Activated naive CD4-positive, alpha-beta T cell treated with anti-CD3 and anti-CD28 coated beads, Interleukin-2, amount 50 U/mL, for 72 hours (primary cell): ENCODE measurements around the gene TMEM164. TPM values are rescaled to one million over a fixed set of nuclear protein-coding genes. Genes with fewer than 3 reads are reported as not detected.
A peak's percentile ranks its signal among the peaks of the same experiment; 100 is the strongest.
"Not testable (repeated sequence)": the region's sequence is repeated elsewhere in the genome, so short reads cannot be mapped to it uniquely, and the experiment has no call there.

ENCODE experiments used
- ATAC-seq, 2 donors: fragments of 150-1000 bp; cut with Tn5 transposase; 2 replicates each; pipeline ENCODE4 v1.10.0; 2021; ENCODE audit warnings: mild to moderate bottlenecking in 2 of 2, moderate library complexity in 2 of 2
- DNase-seq, 2 donors: peaks; one replicate each; pipeline ENCODE4 v3.0.0; 2021 to 2022; ENCODE audit warnings: low spot score in 2 of 2
- H3K27ac Mint-ChIP-seq, 2 donors: one replicate each; pipeline ENCODE4 v1.8.0; 2022; ENCODE audit warnings: mild to moderate bottlenecking in 2 of 2, mixed read lengths in 2 of 2
- H3K36me3 Mint-ChIP-seq, 2 donors: one replicate each; pipeline ENCODE4 v1.8.0; 2022; ENCODE audit warnings: mixed read lengths in 2 of 2
- H3K9me3 Mint-ChIP-seq, 2 donors: one replicate each; pipeline ENCODE4 v1.8.0; 2022; ENCODE audit warnings: mixed read lengths in 2 of 2
- total RNA-seq, 2 donors: library from RNA; stranded (reverse); gene quantifications; one replicate each; pipeline ENCODE4 v1.2.3, GENCODE V29; 2022

Gene TMEM164
- total RNA-seq, 2 donors from 2014 or later = 20.0 to 20.5 TPM

- no peak for DNase-seq
Observed at GRCh38 chrX:110125446-110126162, 122.7 kb downstream of the TMEM164 start.

GRCh38 chrX:110131031-110131430, 128.1 kb downstream of the TMEM164 start:
- no peaks in the 10 kb centered on the region for H3K9me3 Mint-ChIP-seq
- DNase-seq (no peak), ATAC-seq (no peak)
- H3K27ac Mint-ChIP-seq = no peak overlapping the region
- peaks cover 0 to 9% of the 10 kb centered on the region in 2 donors for H3K36me3 Mint-ChIP-seq

More at GRCh38 chrX:110125446-110126162, 122.7 kb downstream of the TMEM164 start:
- no peak for ATAC-seq
- Mint-ChIP-seq H3K36me3 (no peaks in the 10 kb centered on the region), H3K27ac (no peak overlapping the region), H3K9me3 (no peaks in the 10 kb centered on the region)

DNA sequence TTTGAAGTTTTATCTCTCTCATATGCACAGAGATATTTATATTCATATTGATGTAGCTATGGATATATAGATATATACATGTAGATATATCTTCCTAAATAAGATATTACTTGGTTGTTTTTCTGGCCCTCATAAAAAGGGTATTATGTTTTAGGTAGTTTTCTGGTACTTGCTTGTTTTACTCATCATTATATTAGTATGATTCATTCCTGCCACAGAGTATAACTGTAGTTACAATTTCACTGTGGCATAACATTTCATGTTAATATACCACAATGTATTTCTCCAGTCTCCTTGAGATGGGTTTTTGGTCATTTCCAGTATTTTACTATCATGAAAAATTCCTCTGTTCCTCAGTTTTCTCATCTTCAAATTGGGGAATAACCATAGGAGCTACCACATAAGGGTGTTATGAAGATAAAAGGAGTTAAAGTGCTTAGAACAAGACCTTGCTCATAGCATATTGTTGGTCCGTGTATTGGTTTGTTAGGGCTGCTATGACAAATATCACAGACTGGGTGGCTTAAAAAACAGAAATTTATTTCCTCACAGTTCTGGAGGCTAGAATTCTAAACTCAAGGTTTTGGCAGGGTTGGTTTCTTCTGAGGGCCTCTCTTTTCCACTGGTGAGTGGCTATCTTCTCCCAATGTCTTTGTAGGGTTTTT, 129.7 kb downstream of the TMEM164 start:
- peaks cover 0 to 9% of the 10 kb centered on the region in 2 donors for H3K36me3 Mint-ChIP-seq
- peak; percentile 65 to 86 for ATAC-seq
- no peaks in the 10 kb centered on the region for H3K9me3 Mint-ChIP-seq

GRCh38 chrX:110133735-110134370, 130.9 kb downstream of the TMEM164 start:
- H3K9me3 Mint-ChIP-seq = no peaks in the 10 kb centered on the region
- peak overlapping the region in 1 of 2 donors; percentile 72 for H3K27ac Mint-ChIP-seq
- peak; percentile 36 to 53 for ATAC-seq

More for the DNA sequence above, 129.7 kb downstream of the TMEM164 start:
- DNase-seq = no peak
- H3K27ac Mint-ChIP-seq = peak overlapping the region in 1 of 2 donors; percentile 81

GRCh38 chrX:110135618-110136017, 132.7 kb downstream of the TMEM164 start:
- ATAC-seq (no peak), DNase-seq (no peak)
- no peak overlapping the region for H3K27ac Mint-ChIP-seq
- H3K9me3 Mint-ChIP-seq = no peaks in the 10 kb centered on the region
- peaks cover 0 to 9% of the 10 kb centered on the region in 2 donors for H3K36me3 Mint-ChIP-seq

More at GRCh38 chrX:110133735-110134370, 130.9 kb downstream of the TMEM164 start:
- H3K36me3 Mint-ChIP-seq = peaks cover 0 to 9% of the 10 kb centered on the region in 2 donors
- no peak for DNase-seq

GRCh38 chrX:110136136-110136535, 133.2 kb downstream of the TMEM164 start:
- no peak for DNase-seq
- Mint-ChIP-seq H3K27ac (no peak overlapping the region), H3K9me3 (no peaks in the 10 kb centered on the region), H3K36me3 (peaks cover 0 to 9% of the 10 kb centered on the region in 2 donors)
- no peak for ATAC-seq

GRCh38 chrX:110138557-110138956, 135.6 kb downstream of the TMEM164 start:
- H3K9me3 Mint-ChIP-seq = no peaks in the 10 kb centered on the region
- DNase-seq = no peak
- no peak overlapping the region for H3K27ac Mint-ChIP-seq
- peaks cover 0 to 4% of the 10 kb centered on the region in 2 donors for H3K36me3 Mint-ChIP-seq
- no peak for ATAC-seq

- Mint-ChIP-seq H3K27ac (no peak overlapping the region), H3K9me3 (no peaks in the 10 kb centered on the region), H3K36me3 (no peaks in the 10 kb centered on the region)
- no peak for DNase-seq
- ATAC-seq = no peak
Observed at GRCh38 chrX:110139172-110139571, 136.3 kb downstream of the TMEM164 start.

DNA sequence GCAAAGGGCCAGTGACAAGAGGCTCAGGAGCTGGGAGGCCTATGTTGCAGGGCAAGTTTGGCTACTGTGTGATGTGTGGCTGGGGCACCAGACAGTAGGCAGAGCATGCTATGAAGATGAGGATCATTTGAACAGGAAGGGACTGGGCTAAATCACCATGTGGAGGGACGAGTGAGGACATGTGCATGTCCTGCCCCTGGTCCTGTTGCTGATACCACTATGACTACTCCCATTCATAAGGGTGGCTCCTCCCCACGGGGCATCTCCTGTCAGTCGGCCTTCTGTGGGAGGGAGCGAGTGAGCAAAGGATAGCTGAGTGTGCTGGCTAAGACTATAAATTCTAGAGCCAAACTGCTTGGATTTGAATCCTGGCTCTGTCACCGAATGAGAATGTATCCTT, 139.2 kb downstream of the TMEM164 start:
- ATAC-seq (no peak), DNase-seq (no peak)
- H3K36me3 Mint-ChIP-seq = no peaks in the 10 kb centered on the region
- H3K27ac Mint-ChIP-seq = peak overlapping the region in 1 of 2 donors; percentile 60
- no peaks in the 10 kb centered on the region for H3K9me3 Mint-ChIP-seq

DNA sequence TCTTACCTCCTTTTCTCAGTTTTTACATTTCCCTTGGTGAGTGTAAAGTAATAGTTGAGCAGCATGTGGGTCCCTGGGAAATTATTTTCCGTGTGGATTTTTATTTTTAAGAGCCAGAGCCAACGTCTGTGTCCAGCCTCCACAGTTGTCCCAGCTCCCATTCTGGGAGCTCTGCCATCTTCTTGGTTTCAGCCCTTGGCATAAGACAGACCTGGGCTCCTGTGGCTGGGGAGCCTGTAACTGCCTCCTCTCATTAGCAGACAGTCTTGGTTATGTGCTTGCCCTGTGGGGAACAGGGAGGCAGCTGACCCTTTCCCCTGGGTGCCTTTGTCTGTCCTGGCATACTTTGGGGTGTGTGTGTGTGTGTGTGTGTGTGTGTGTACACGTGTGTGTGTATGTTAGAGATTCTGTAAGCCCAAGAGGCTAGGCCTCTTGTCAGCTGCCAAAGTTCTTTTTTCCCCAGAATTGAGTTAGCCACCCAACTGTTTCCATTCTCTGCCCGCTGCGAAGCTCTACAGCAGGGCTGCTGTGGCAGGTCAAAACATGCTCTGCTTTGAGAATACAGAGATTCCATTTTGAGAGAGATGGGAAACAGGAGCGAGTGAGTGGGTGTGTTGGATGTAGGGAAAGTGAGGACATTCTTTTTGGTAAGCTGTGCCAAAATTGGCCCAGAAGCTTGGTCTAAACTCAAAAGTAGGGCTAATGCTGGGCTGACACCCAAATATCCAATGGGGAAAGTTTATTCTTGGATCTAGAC, 140.7 kb downstream of the TMEM164 start:
- ATAC-seq (no peak), DNase-seq (no peak)
- H3K27ac Mint-ChIP-seq = no peak overlapping the region
- H3K36me3 Mint-ChIP-seq = no peaks in the 10 kb centered on the region
- no peaks in the 10 kb centered on the region for H3K9me3 Mint-ChIP-seq

DNA sequence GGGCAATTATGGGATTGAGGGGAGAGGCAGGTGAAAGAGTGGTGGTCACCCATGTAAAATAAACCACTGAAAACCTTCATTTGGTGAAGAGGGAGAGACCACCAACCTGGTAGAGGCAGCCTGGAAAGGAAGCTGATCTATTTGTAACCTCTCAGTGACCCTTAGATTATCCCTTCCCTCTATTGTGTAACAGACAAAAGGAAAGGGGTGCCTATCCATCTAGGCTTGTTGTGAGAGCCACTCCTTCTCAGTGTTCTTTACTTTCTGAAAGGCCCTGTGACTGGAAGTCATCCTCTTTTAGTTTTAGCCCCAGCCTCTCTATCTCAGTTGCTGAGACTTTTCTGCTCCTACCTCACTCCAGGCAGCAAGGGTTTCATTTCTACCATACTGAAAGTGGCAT, 142.4 kb downstream of the TMEM164 start:
- no peaks in the 10 kb centered on the region for H3K9me3 Mint-ChIP-seq

DNA sequence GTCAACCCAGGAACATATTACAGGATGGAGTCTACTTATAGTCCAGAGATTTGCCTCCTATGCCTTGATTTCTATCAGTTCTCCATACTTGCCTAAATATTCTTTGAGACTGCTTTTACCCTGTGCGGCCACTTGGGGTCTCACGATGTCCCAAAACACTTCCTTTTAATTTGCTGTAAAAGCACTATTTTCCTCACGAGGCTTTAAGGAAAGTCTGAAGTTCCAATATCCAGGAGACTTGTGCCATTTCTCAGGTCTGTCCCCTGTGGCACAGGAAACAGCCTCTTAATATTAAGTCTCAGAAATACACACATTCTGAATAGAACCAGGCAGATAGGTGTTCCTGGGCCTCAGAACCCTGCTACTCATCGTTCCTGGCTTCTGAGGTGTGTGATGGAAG, 142.9 kb downstream of the TMEM164 start:
- H3K36me3 Mint-ChIP-seq = no peaks in the 10 kb centered on the region
- DNase-seq = no peak
- H3K27ac Mint-ChIP-seq = no peak overlapping the region
- no peaks in the 10 kb centered on the region for H3K9me3 Mint-ChIP-seq
- peak in 1 of 2 donors; percentile 33 for ATAC-seq

More for the DNA sequence above, 142.4 kb downstream of the TMEM164 start:
- ATAC-seq (no peak), DNase-seq (no peak)
- Mint-ChIP-seq H3K27ac (no peak overlapping the region), H3K36me3 (no peaks in the 10 kb centered on the region)

DNA sequence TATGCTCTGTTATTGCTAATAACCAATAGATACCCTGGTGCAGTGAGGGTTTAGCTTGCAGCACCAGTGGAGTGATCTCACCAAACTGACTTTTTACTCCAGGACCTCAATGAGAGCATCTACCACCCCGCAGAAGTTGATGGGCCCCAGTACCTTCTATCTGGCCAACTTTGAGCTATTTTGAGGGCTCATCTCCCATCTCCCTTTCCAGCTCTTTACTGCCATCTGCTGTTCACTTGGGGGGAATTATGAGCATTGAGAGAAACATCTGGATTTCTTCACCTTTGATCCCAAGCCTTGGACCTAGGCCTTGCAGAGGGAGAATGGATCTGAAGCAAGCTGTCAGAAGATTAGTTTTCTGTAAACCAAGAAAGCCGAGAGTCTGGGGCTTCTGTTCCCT, 143.6 kb downstream of the TMEM164 start:
- DNase-seq = peak in 1 of 2 donors; percentile 27
- ATAC-seq = peak; percentile 56 to 58
- no peaks in the 10 kb centered on the region for H3K9me3 Mint-ChIP-seq
- H3K27ac Mint-ChIP-seq = no peak overlapping the region
- H3K36me3 Mint-ChIP-seq = no peaks in the 10 kb centered on the region

DNA sequence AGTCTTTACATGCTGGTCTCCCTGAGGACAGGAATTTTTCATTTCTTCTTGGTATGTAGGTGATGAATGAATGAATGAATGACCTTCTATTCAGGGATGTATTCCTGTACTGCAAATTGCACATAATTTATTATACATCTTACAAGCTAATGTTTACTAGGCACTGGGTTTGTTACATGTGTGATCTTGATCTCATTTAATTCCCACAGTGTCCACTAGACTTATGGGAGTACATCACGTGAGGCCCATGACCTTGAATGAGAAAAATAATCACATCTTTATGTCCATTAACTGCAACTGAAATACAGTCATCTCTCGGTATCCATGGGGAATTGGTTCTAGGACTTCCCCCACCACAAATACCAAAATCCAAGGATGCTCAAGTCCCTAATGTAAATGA, 150.3 kb downstream of the TMEM164 start:
- H3K9me3 Mint-ChIP-seq = no peaks in the 10 kb centered on the region
- H3K27ac Mint-ChIP-seq = no peak overlapping the region
- no peak for DNase-seq
- no peak for ATAC-seq
- no peaks in the 10 kb centered on the region for H3K36me3 Mint-ChIP-seq

- Mint-ChIP-seq H3K36me3 (no peaks in the 10 kb centered on the region), H3K27ac (no peak overlapping the region), H3K9me3 (no peaks in the 10 kb centered on the region)
- DNase-seq = no peak
- ATAC-seq = no peak
Observed at GRCh38 chrX:110153896-110154295, 151.0 kb downstream of the TMEM164 start.

DNA sequence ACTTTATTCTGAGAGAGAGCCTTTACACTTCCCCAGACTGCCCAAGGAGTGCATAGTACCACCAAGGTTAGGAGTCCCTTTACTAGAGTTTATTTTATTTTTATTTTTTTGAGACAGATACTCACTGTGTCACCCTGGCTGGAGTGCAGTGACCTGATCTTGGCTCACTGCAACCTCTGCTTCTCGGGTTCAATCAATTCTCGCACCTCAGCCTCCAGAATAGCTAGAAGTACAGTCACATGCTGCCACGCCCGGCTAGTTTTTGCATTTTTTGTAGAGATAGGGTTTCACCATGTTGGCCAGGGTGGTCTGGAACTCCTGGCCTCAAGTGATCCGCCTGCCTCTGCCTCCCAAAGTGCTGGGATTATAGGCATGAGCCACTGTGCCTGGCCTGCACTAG, 151.4 kb downstream of the TMEM164 start:
- DNase-seq, H3K9me3 Mint-ChIP-seq, ATAC-seq: not testable (repeated sequence)

DNA sequence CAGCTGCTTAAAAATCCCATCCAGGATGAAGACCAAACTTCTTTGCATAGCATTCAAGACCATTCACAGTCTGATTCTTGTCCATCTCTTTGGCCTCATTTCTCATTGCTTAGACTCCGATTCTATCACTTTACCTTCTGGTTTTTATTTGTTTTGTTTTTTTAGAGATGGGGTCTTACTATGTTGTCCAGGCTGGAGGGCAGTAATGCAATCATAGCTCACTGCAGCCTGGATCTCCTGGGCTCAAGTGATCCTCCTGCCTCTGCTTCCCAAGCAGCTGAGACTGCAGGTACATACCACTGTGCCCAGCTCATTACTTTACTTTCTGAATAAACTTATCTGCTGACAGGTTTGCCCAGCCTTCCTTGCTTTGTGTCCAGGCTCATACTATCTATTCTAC, 152.8 kb downstream of the TMEM164 start:
- DNase-seq (no peak), ATAC-seq (no peak)
- Mint-ChIP-seq H3K36me3 (no peaks in the 10 kb centered on the region), H3K27ac (no peak overlapping the region), H3K9me3 (no peaks in the 10 kb centered on the region)

More for the DNA sequence above, 151.4 kb downstream of the TMEM164 start:
- H3K36me3 Mint-ChIP-seq, H3K27ac Mint-ChIP-seq: not testable (repeated sequence)
